Spleen (tissue), 7 donors: ENCODE data around the gene OR51G1.
"Not testable (repeated sequence)": the region's sequence is repeated elsewhere in the genome, so short reads cannot be mapped to it uniquely, and the experiment has no call there.

Experiments used
- CTCF ChIP-seq, 11 experiments: fragments of 200-600 bp in 7 of 11; fragments of 450-650 bp in 4 of 11; sonication (generic) in 4 of 11; IDR thresholded peaks in 8 of 11; conservative IDR thresholded peaks in 3 of 11; 1 replicate in 7 of 11; 2 replicates in 4 of 11; pipeline versions ENCODE4 v1.4.0 to v1.8.0; 2016 to 2021; ENCODE audit warnings: antibody characterized with exemption in 11 of 11, inconsistent platforms in 4 of 11, mild to moderate bottlenecking in 1 of 11
- POLR2A ChIP-seq, 3 donors: fragments of 450-650 bp; IDR thresholded peaks; one replicate each; pipeline ENCODE4 v1.5.1; 2017; ENCODE audit warnings: antibody characterized with exemption in 3 of 3, mild to moderate bottlenecking in 1 of 3
- POLR2AphosphoS5 ChIP-seq, 3 donors: sonication (generic); formaldehyde crosslinking; IDR thresholded peaks; one replicate each; pipeline ENCODE4 v1.5.1; 2017; ENCODE audit warnings: antibody characterized with exemption in 3 of 3
- donor health status: DM: no; HTN: no; CAD: no; lungs with moderate emphysema.
- donor health status: DM: no; HTN: no; CAD: no.
- donor health status: DM: no; HTN: no; CAD: no.

GRCh38 chr11:4955613-4956012 is 31.5 kb upstream of the OR51G1 start, which contains the start of gene OR51A2:
- not testable (repeated sequence) for TF ChIP-seq CTCF (IDR thresholded peaks at IDR 0.05 in 8 of 11, conservative IDR thresholded peaks at IDR 0.05 in 3 of 11); POLR2A (IDR thresholded peaks at IDR 0.05); POLR2AphosphoS5 (IDR thresholded peaks at IDR 0.05)
